HepG2 (cell line): ENCODE data around the gene ETS2.

Source experiments
- CTCF ChIP-seq: sonication (generic); formaldehyde crosslinking; IDR thresholded peaks from 2 replicates; pipeline ENCODE4 v1.5.0; 2020; ENCODE audit warnings: mild to moderate bottlenecking, missing genetic modification reagents, moderate library complexity
- MATR3 ChIP-seq: sonication (generic); formaldehyde crosslinking; IDR thresholded peaks from 2 replicates; pipeline ENCODE4 v1.4.0; 2020; ENCODE audit warnings: missing genetic modification reagents
- MAX ChIP-seq: IDR thresholded peaks from 2 replicates; pipeline ENCODE4 v1.6.1; 2012; ENCODE audit warnings: inconsistent platforms
- MTA1 ChIP-seq: sonication (generic); formaldehyde crosslinking; IDR thresholded peaks from 2 replicates; pipeline ENCODE4 v1.4.0; 2020; ENCODE audit warnings: missing genetic modification reagents, mild to moderate bottlenecking, borderline replicate concordance
- MTA3 ChIP-seq: sonication (generic); formaldehyde crosslinking; IDR thresholded peaks from 2 replicates; pipeline ENCODE4 v1.4.0; 2020; ENCODE audit warnings: missing genetic modification reagents
- NFIC ChIP-seq: IDR thresholded peaks from 2 replicates; pipeline ENCODE4 v1.6.1; 2012; ENCODE audit warnings: mild to moderate bottlenecking, low read length, inconsistent platforms
- POGZ ChIP-seq: sonication (generic); formaldehyde crosslinking; IDR thresholded peaks from 2 replicates; pipeline ENCODE4 v1.4.0; 2020; ENCODE audit warnings: mild to moderate bottlenecking, missing genetic modification reagents
- POLR2A ChIP-seq, 2 experiments: IDR thresholded peaks; 2 replicates each; pipeline ENCODE4 v1.6.1; 2011; ENCODE audit warnings: low read depth in 2 of 2, low read length in 2 of 2, mild to moderate bottlenecking in 1 of 2, moderate library complexity in 1 of 2; ENCODE audit not compliant: insufficient read depth in 1 of 2
- RXRA ChIP-seq: sonication (generic); formaldehyde crosslinking; IDR thresholded peaks from 2 replicates; pipeline ENCODE4 v1.5.1; 2020; ENCODE audit warnings: missing genetic modification reagents
- SIN3A ChIP-seq: IDR thresholded peaks from 2 replicates; pipeline ENCODE4 v1.6.1; 2011; ENCODE audit warnings: low read depth, mild to moderate bottlenecking, control low read depth, low read length, borderline replicate concordance
- SMC3 ChIP-seq: IDR thresholded peaks from 2 replicates; pipeline ENCODE4 v1.6.1; 2011; ENCODE audit warnings: low read length, improper control_type of control experiment
- ZFP41 ChIP-seq: sonication (generic); formaldehyde crosslinking; IDR thresholded peaks from 2 replicates; pipeline ENCODE4 v1.4.0; 2020; ENCODE audit warnings: mild to moderate bottlenecking, missing genetic modification reagents, borderline replicate concordance
- ZNF292 ChIP-seq: sonication (generic); formaldehyde crosslinking; IDR thresholded peaks from 2 replicates; pipeline ENCODE4 v1.8.1; 2022; ENCODE audit warnings: mild to moderate bottlenecking, low read depth, missing genetic modification reagents, borderline replicate concordance
- ZNF580 ChIP-seq: IDR thresholded peaks from 2 replicates; pipeline ENCODE4 v1.6.1; 2016; ENCODE audit warnings: low read depth, borderline replicate concordance

GRCh38 chr21:38837806-38838461, 32.2 kb downstream of the ETS2 start:
- TF ChIP-seq POLR2A (IDR thresholded peaks at IDR 0.05; ENCODE audit: insufficient read depth in 1 of 2, low read depth in 2 of 2, low read length in 2 of 2) (no peak), NFIC (no peak), MAX (no peak), POGZ (CRISPR knock-in tag) (no peak), RXRA (CRISPR knock-in tag) (no peak), MTA1 (no peak), MATR3 (CRISPR knock-in tag) (no peak), CTCF (no peak), ZNF580 (CRISPR knock-in tag) (no peak), MTA3 (no peak), SIN3A (no peak), SMC3 (no peak), ZNF292 (CRISPR knock-in tag) (no peak), ZFP41 (no peak)
